ENCODE results near the gene RASSF4.
A peak's percentile ranks its signal among the peaks of the same experiment; 100 is the strongest.

RASSF4 gene

GRCh38 chr10:44965104-44965503 is 5.5 kb downstream of the RASSF4 start:
- no peak for DNase-seq

GRCh38 chr10:44965651-44966097 is 6.1 kb downstream of the RASSF4 start:
- no peak for DNase-seq

GRCh38 chr10:44966129-44966815 is 6.7 kb downstream of the RASSF4 start:
- no peak for DNase-seq

- DNase-seq, result no peak
These were observed 7.4 kb downstream of the RASSF4 start for GRCh38 chr10:44966816-44967509.

- DNase-seq, result no peak
These were observed 8.0 kb downstream of the RASSF4 start for GRCh38 chr10:44967616-44968015.

- peak in 1 of 2 donors; percentile 61 for DNase-seq
These were observed 8.5 kb downstream of the RASSF4 start for GRCh38 chr10:44968091-44968490.

GRCh38 chr10:44968500-44969400 is 9.1 kb downstream of the RASSF4 start:
- peak; percentile 29 to 48 for DNase-seq

GRCh38 chr10:44969854-44970253 is 10.3 kb downstream of the RASSF4 start:
- DNase-seq, result no peak

GRCh38 chr10:44970812-44971395 is 11.3 kb downstream of the RASSF4 start:
- DNase-seq, result no peak

- no peak for DNase-seq
These were observed 11.8 kb downstream of the RASSF4 start for GRCh38 chr10:44971434-44971833.

- no peak for DNase-seq
These were observed 12.5 kb downstream of the RASSF4 start for GRCh38 chr10:44971935-44972757.

- DNase-seq, result no peak
These were observed 13.3 kb downstream of the RASSF4 start for GRCh38 chr10:44972874-44973306.

GRCh38 chr10:44973323-44974081 is 13.9 kb downstream of the RASSF4 start:
- peak in 1 of 2 donors; percentile 9 for DNase-seq

GRCh38 chr10:44974082-44974627 is 14.6 kb downstream of the RASSF4 start:
- no peak for DNase-seq

- DNase-seq, result peak; percentile 66 to 68
These were observed 15.2 kb downstream of the RASSF4 start for GRCh38 chr10:44974628-44975430.

- DNase-seq, result no peak
These were observed 16.1 kb downstream of the RASSF4 start for GRCh38 chr10:44975431-44976331.

GRCh38 chr10:44976352-44977198 is 17.0 kb downstream of the RASSF4 start:
- no peak for DNase-seq

All from CD4-positive, alpha-beta T cell treated with Interleukin-1 beta for 1 hour (primary cell).